ENCODE data around the gene NCS1. TPM values are rescaled to one million over a fixed set of nuclear protein-coding genes. Genes with fewer than 3 reads are reported as not detected.

The NCS1 gene
- total RNA-seq, 1 experiment from 2014 or later, result 70.1 TPM

DNA sequence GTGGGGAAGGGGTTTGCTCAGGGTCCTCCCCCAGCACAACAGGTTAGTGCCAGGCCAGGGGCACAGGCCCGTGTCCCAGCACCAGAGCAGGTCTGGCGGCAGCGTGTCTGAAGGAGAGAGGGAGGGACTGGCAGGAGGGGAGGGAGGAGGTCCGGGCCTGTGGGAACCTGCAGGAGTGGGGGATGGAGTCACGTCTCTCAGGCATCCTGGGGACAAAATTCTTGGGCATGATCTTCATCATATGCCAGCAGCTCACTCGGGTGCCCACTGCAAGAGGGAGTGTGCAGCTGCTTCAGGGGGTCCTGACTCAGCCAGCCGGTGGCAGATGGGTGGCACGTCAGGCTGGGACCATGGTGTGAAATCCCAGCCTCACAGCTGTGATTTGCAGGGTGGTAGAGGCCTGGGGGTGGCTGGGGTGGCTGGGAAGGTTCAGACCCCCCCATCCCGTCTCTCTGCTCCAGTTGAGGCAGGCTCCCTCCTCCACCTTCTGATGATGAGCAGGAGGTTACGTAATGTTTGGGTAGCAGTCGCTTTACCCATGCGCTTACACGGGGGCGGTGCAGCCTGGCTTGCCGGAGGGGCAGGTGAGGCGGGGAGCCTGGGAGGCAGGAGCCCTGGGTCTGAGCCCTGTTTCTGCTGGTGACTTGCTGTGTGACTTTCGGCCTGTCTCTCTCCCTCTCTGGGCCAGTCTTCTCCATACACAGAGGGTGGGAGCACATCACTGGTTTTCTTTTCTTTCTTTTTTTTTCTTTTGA is 40.5 kb downstream of the NCS1 start:
- DNase-seq (ENCODE audit: low read depth), result no peak

DNA sequence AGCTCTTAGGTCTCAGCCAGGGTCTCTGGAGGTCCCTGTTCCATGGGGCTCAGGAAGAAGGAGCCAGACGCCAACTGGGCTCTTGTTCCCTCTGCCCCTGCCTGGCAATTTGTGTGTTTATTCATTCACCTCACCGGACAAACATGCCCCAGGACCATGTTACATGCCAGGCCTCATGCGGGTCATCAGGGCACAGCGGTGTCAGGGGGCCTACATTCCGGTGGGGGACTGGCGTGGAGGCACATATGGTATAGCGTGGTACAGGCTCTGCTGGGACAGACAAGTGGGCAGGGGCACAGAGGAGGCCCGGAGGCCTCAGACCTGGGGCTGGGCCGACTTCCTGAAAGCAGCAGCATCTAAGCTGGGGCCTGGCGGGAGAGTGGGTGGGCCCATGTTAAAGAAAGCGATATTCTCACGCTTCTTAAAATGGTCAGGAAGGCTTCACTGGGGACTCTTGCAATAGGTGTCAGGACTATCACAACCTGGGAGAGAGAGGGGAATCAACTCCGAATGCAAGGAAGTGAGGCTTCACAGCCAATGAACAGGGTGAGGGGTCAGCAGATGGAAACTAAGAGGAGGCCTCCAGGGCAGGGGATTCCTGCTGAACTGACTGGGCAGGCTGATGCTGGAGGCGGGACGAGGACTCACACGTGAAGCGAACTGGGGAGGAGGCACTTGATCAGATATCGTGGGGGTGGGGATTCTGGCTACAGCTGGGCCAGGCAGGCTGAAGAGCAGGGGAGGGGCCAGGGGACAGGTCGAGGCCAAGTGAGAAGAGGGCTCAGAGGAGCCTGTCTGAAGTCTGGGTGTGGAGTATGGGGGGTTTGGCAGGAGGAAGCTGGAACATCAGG is 41.9 kb downstream of the NCS1 start:
- DNase-seq (ENCODE audit: low read depth), result no peak

DNA sequence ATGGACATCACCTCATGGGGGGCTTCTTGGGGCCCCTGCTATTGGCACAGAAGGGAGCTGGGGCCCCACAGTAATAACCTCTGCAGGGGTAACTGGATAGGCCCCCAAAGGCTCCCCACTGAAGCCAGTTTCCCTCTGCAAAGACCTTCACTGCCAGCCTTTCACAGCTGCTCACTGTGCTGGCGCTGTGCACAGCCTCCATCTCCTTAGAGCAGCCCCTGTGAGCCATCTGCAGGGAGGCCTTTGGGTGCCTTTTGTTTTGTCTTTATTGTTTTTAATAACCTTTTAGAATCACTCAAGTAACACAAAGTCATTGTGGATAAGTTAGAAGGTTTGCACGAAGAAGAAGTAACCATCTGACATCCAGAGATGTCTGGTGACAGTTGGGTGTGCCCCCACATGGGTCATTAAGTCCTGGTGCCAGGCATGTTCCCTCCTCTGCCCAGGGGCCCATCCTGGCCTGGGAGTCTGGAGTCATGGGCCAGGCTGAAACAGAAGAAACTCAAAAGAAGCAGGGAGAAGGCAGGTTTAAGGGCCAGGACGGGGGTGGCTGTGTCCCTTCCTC is 42.7 kb downstream of the NCS1 start:
- DNase-seq (ENCODE audit: low read depth), result peak; percentile 67

DNA sequence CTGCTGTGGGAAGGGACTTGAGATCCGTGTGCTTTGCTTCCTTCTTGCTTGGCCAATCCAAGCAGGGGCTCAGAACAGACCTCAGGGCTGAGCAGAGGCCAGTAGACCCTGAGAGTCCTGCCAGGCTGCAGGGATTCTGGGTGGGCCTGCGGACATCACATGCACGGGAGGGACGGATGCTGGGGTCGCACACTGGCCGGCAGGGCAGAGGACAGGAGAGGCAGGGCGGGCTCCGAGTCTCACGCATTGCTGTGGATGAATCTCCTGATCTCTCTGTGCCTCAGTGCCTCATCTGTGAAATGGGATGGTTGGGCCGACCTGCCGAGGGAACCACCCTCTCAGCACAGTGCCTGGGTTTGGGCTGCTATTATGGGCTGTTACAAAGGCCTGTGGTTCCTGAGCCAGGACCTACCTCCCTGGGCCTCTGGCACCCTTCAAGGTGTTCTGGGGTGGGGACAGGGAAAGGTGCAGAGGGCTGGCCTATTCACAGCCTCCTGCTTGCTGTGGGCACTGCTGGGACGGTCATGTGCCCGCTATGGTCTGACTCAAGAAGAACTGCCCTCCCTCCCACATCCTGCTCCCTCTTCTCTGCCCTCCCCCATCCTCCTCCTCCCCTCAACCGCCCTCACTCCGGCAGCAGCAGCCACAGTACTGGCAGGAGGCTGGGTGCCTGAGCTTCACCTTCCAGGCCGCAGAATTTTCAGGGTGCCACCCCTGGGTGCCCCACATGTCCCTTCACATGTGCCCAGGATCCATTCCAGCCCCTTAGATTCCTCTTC is 43.3 kb downstream of the NCS1 start:
- DNase-seq (ENCODE audit: low read depth), result peak; percentile 61

DNA sequence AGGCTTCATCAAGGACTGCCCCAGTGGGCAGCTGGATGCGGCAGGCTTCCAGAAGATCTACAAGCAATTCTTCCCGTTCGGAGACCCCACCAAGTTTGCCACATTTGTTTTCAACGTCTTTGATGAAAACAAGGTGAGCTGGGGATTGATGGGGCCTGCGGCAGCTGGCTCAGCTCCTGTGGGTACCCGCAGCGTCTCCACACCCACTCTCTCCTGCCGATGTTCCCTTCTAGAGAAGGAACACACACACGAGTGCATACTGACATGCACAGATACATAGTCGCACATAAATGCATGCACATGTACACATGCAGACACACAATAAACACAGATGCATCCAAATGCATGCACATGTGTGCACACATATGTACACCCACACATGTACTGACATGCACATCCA is 45.6 kb downstream of the NCS1 start:
- no peak for DNase-seq (ENCODE audit: low read depth)

DNA sequence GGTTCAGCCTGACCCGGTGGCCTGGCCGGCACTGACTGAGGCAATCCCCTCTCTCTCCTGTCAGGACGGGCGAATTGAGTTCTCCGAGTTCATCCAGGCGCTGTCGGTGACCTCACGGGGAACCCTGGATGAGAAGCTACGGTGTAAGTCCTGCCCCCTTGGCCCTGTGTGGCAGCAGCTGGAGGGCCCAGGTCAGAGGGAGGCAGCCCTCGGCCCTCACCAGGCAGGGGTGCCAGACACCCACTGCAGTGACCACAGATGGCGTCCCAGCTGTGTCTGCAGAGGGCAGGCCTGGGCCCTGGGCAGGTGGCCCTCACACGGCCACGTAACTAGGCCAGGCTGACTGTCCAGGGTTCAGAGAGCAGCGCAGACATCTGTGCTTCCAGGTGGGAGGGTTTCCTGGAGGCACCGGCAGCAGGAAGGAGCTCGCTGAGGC is 47.5 kb downstream of the NCS1 start:
- no peak for DNase-seq (ENCODE audit: low read depth)

DNA sequence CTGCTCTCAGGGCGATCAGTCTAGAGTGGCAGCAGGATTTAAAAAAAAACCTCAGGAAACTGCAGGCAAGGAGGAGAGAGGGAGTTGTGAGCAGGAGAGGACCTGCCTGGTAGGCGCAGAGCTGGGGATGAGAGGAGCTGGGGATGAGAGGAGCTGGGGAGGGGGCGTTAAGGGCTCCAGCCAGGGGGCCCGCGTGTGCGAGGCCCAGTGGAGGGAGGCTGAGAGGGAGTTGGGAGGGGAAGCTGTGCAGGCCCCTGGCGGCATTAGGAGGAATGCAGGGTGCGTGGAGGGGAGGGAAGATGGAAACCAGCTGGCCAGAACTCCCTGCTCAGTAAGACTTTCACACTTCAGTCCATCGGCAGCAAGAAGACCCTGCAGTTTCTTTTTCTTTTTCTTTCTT is 48.1 kb downstream of the NCS1 start:
- DNase-seq (ENCODE audit: low read depth), result no peak

DNA sequence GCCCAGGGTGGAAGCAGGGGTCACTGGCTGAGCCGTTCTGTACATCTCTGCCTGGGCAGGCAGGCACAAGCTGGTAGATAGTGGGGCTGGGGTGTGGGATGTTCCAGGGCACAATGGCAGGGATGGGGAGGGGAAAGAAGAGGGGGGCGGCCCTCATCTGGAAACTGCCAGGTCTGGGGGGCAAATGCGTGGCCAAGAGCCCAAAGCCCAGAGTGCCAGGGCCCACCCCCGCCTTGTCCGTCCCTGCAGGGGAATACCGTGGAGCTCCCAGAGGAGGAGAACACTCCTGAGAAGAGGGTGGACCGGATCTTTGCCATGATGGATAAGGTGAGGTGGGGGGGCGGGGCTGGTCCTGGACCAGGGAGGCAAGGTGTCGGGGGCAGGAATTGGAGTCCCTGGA is 50.6 kb downstream of the NCS1 start:
- DNase-seq (ENCODE audit: low read depth), result no peak

DNA sequence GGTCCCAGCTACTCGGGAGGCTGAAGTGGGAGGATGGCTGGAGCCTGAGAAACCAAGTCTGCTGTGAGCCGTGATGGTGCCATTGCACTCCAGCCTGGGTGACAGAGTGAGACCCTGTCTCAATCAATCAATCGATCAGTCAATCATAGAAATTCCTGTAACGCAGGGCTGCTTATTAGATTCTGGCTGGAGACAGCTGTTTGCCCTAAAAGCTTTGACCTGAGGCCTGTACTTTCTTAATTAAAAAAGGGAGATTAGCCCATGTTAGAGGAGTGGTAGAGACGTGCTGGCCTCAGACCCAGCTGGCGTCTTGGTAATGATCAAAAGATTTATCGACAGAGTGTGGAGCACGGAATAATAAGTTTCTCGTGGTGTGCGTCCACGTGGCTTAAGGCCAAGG is 52.9 kb downstream of the NCS1 start:
- DNase-seq (ENCODE audit: low read depth), result no peak

DNA sequence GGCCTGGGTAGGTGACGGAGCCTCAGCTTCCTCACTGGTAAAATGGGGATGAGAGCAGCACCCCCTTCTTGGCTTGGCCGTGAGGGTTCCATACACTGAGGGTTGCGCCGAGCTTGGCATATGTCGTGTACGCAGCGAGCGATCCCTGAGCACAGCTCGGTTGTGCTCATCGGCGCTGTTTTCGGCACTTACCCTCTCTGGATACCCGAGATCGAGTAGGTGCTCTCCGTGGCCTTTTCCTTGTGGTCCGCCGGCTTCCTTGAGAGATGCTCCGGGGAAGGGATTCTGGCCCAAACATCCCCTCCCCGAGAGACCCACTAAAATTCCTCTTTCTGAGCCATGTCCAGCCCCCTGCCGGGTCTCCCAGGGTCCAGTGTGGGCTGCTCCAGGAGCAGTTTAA is 53.4 kb downstream of the NCS1 start:
- DNase-seq (ENCODE audit: low read depth), result no peak

DNA sequence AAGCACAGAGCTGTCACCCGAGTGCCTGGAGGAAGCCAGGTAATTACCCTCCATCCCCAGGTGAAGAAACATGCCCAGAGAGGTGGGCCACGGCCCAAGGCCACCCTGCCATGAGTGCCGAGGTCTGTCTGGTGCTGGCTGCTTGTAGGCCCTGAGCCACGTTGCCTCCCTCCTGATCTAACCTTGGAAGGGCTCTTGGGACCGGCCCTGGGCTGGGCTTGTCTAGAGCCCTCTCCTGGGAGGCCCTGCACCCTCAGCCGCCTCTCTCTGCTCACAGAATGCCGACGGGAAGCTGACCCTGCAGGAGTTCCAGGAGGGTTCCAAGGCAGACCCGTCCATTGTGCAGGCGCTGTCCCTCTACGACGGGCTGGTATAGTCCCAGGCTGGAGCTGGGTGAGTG is 53.9 kb downstream of the NCS1 start:
- no peak for DNase-seq (ENCODE audit: low read depth)

DNA sequence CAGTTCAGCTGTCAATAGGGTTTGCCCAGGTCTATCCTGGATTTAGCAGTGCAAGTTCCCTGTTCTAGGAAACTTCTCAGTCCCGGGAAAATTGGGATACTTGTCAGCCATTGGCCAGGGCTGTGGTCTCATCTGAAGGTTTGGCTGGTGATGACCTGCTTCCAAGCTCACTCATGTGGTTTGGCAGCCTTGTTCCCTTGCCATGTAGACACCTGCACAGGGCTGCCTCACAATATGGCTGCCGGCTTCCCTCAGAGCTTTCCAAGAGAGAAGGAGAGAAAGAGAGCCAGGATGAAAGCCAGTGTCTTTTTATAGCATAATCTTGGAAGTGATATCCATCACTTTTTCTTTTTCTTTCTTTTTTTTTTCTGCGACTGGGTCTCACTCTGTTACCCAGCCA is 55.6 kb downstream of the NCS1 start:
- no peak for DNase-seq (ENCODE audit: low read depth)

DNA sequence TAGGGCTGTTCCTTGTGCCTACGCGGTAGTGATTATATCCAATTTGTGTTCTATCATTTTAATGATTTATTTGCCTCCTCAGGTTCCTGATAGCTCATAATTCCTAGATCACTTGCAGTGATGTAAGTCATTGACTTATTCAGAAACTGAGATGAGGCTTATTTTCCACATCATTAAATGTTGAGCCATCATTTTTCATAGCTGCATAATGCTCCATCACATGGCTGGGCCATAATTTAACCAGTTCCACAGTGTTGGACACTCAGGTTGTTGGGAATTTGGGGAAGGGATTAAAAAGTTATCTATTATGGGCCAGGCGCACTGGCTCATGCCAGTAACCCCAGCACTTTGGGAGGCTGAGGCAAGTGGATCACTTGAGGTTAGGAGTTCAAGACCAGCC is 57.6 kb downstream of the NCS1 start:
- DNase-seq (ENCODE audit: low read depth), result no peak

DNA sequence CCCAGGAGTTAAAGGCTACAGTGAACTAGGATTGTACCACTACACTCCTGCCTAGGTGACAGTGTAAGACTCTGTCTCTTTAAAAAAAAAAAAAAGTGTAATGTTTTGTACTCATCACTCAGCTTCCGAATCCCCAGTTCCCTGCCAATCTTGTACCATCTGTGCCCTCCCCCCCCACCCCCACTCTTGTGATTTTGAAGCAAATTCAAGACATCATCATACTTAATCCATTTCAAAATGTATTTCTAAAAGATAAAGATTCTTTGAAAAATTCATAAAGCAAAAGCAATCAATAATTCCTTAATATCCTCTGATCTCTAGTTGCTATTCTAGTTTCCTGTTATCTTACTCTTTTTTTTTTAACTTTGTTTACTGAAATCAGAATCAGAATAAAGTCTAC is 58.4 kb downstream of the NCS1 start:
- no peak for DNase-seq (ENCODE audit: low read depth)

DNA sequence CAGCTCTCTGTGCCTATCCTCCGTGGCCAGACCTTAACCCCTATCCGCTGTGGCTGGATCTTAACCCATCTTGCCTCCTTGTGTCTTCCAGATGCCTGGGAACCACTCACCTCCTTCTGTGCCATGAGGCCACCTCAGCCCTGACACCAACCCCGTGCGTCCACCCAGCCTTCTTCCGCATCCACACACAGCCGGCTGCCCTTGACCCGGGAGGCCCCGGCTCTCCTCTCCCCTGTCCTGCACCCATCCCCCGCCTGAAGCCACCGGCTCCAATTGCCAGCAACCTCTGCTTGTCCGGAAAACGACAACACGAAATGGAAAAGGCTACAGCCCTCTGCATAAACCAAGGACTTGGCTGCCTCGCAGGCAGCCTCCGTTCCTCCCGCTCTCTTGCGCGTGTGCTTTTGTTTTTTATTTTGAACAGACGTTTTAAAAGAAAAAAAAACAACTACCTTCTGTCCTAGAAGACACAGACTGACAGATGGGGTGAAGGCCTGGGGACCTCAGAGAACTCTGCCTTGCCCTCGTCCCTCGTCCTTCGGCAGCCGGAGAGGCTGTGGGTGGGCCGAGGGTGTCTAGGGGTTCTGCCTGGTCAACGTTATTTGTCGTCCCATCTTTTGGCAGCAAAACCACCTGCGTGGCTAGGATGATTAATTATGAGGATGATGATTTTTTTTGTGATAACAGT is 60.8 kb downstream of the NCS1 start:
- DNase-seq (ENCODE audit: low read depth), result no peak

DNA sequence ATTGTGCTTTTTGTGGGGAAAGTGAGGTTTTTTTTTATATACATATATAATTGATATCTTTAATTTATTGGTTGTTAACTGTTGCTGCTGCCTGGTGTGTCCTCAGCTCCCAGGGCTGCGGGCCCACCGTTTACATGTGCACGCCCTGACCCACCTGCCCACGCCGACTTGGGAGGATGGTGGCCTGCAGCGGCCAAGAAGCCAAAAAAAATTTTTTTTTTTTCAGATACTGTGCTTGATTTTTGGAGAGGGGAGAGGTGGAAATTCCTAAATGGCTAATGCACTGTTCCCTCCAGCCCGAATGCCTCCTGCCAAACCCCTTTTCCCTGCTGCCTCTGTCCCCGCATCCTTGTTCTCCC is 61.4 kb downstream of the NCS1 start:
- no peak for DNase-seq (ENCODE audit: low read depth)

DNA sequence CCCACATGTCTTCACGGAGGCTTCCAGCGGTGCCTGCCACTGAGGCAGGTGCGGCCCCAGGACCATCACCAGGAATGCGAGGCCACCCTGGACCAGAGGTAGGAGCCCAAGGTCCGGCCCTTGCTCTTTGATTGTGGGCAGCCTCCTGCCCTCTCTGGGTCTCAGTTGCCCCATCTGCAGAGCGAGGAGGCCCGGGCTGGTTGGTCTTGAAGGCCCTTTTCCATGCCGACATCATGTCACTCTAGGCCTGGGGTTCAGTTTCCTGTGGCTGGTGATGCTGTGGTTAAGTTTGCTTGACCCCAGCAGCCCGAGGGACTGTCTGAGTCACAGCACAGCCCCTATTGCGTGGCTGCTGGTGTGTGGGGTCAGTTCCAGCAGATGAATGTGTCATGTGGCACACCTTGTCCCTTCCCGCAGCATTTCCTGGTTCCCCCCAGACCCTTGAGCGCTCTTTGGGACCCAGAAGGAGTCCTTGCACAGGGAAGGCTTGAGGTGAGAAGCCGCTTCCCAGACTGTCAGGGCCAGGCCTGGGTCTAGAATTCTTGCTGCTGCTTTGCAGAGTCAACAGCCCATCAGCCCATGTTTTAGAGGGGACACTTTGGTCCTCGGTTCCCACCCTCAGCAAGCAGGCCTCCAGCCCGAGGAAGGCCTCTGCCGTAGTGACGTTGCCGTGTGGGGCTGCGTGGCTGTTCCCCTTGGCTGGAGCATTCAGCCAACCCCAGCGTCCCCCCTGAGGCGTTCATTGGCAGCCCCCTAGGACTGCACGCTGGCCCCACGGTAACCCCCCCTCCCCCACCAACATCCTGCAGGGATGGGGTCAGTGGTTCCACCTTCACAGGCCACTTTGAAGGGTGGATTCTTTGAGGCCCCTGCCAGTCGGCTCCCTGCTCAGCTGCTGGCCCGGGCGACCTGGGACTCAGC is 62.4 kb downstream of the NCS1 start:
- peak; percentile 49 for DNase-seq (ENCODE audit: low read depth)

DNA sequence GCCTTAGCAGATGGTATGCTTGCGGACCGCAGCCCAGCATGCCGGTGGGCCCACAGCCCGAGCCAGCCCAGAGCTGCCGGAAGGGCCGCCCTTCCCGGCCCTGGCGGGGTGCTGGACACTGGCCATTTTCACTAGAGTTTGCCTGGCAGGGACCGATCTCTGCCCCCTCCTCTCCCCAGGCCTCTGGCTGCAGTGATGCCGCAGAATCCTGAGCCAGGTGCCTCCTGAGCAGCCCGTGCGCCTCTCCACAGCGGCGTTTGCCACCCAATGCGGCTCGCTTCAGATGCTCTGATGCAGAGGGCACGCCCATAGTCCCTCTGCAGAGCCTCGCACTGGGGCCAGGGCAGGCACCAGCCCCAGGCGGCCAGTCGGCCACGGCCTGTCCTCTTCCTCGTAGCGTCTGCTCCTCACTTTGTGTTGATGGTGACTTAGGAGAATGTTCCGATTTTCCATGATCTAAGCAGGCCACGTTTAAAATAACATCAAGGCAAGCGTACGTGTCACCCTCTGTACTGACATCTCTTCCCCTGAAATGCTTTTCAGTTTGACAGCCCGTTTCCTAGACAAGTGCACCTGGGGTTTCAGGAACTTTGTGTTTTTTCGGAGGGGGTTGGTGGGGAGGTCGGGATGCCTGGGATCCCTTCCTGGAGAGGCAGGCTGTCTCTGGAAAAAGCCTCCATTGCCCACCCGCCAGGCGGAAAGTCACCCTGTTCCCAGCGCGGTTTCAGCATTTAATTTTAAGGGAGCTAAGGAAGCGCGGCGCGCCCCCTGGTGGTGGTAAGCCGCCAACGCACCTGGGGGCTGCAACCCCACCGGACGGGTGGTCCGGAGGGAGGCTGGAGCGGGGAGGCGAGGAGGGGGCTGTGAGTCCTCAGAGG is 63.6 kb downstream of the NCS1 start:
- peak; percentile 32 for DNase-seq (ENCODE audit: low read depth)

DNA sequence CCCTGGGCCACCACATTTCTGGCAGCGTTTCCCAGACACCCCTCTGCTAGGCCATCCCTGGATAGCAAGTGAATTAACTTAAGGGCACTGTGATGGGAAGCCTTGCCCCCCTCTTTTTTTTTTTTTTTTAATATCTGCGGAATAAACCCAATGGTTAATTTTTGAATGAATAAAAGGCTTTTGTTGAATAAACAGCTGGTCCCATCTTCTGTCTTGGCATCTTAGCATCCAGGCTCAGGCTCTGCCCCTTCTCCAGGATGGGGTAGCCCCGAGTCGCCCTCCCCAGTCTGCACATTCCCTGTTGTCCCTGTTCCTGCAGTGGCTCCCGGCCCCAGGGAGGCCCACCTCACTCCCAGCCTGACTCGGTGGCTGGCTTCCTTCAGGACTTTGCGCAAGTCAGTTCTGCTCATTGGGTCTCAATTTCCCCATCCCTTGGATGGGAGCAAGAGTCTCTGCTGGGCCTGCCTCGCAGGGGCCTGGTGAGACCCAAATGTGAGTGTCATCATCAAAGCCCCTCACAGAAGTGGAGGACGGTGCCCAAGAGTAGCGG is 64.3 kb downstream of the NCS1 start:
- DNase-seq (ENCODE audit: low read depth), result no peak

Measured in LHCN-M2 (cell line).